HTERT RPE-1 (cell line): Measurements from ENCODE around the gene HTATSF1.

Experiments used
- in situ Hi-C: fragments of 300-500 bp; cut with MboI; formaldehyde crosslinking; loops from 4 replicates; pipeline ENCODE4 v1.14.3; 2020; ENCODE audit warnings: low sequenced_read_pairs

HTATSF1 gene

GRCh38 chrX:136497556-136498052 lies at the start of gene HTATSF1:
HTATSF1 (plus strand) TSS chrX:136497592; CDS start chrX:136497685, 93 bp downstream.
- in situ Hi-C loops, result no loop called here

GRCh38 chrX:136447968-136448367 lies 49.4 kb upstream of the HTATSF1 start:
- in situ Hi-C loops, result no loop called here

GRCh38 chrX:136450050-136450830 lies 47.2 kb upstream of the HTATSF1 start:
- in situ Hi-C loops, result no loop called here

GRCh38 chrX:136452614-136453013 lies 44.8 kb upstream of the HTATSF1 start:
- in situ Hi-C loops, result no loop called here

GRCh38 chrX:136453114-136453513 lies 44.3 kb upstream of the HTATSF1 start:
- in situ Hi-C loops, result no loop called here

- in situ Hi-C loops, result no loop called here
Observed at GRCh38 chrX:136453771-136454170, 43.6 kb upstream of the HTATSF1 start.

- in situ Hi-C loops, result no loop called here
Observed at GRCh38 chrX:136456133-136456532, 41.3 kb upstream of the HTATSF1 start.

GRCh38 chrX:136457303-136457917 lies 40.0 kb upstream of the HTATSF1 start:
- in situ Hi-C loops, result no loop called here

- in situ Hi-C loops, result no loop called here
Observed at GRCh38 chrX:136464589-136464988, 32.8 kb upstream of the HTATSF1 start.

- in situ Hi-C loops, result no loop called here
Observed at GRCh38 chrX:136467303-136467702, 30.1 kb upstream of the HTATSF1 start.

GRCh38 chrX:136468391-136469103 lies 28.8 kb upstream of the HTATSF1 start:
- in situ Hi-C loops, result no loop called here

GRCh38 chrX:136473663-136474062 lies 23.7 kb upstream of the HTATSF1 start:
- in situ Hi-C loops, result no loop called here

- in situ Hi-C loops, result no loop called here
Observed at GRCh38 chrX:136475236-136475635, 22.2 kb upstream of the HTATSF1 start.

GRCh38 chrX:136476501-136476900 lies 20.9 kb upstream of the HTATSF1 start:
- in situ Hi-C loops, result no loop called here

GRCh38 chrX:136477026-136477425 lies 20.4 kb upstream of the HTATSF1 start:
- in situ Hi-C loops, result no loop called here

- in situ Hi-C loops, result no loop called here
Observed at GRCh38 chrX:136480383-136480782, 17.0 kb upstream of the HTATSF1 start.

GRCh38 chrX:136487647-136488046 lies 9.7 kb upstream of the HTATSF1 start, which contains the start of gene BRS3:
BRS3 (plus strand) TSS chrX:136487947; CDS start chrX:136488115, 168 bp downstream.
- in situ Hi-C loops, result no loop called here

- in situ Hi-C loops, result no loop called here
Observed at GRCh38 chrX:136488706-136489105, 8.7 kb upstream of the HTATSF1 start.

- in situ Hi-C loops, result no loop called here
Observed at GRCh38 chrX:136491832-136492231, 5.6 kb upstream of the HTATSF1 start.

- in situ Hi-C loops, result no loop called here
Observed at GRCh38 chrX:136493011-136493410, 4.4 kb upstream of the HTATSF1 start.

- in situ Hi-C loops, result no loop called here
Observed at GRCh38 chrX:136495043-136495442, 2.3 kb upstream of the HTATSF1 start.
